SH-SY5Y (cell line): ENCODE results near the gene DDX60.

ENCODE experiments used
- GATA2 ChIP-seq: IDR thresholded peaks from 2 replicates; pipeline ENCODE4 v1.6.1; 2011; ENCODE audit warnings: mild to moderate bottlenecking, low read depth, low read length
- GATA3 ChIP-seq: IDR thresholded peaks from 2 replicates; pipeline ENCODE4 v1.6.1; 2011; ENCODE audit warnings: low read depth, mild to moderate bottlenecking, low read length, moderate library complexity

DNA sequence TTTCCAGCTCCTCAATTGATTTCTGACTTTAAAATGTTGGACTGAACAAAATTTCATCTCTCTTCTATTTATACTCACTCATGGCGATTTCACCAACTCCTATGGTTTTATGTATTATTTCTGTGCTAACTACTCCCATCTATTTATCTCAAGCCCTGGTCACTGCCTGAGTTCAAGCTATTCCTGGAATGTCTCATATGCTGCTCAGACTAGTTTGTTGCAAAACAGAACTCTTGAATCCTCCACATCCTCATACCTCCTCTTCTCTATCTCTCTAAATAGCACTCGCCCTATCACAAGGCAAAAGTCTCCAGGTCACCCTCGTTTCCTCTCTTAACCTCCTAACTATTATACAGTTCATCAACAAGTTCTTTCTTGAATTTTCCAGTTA is 19.0 kb upstream of the DDX60 start:
- no peak for TF ChIP-seq GATA2
- TF ChIP-seq GATA3, result no peak
